Thyroid gland (tissue), 4 donors: ENCODE data around the gene LSAMP. TPM values are rescaled to one million over a fixed set of nuclear protein-coding genes. Genes with fewer than 3 reads are reported as not detected.

Source experiments
- DNase-seq, 2 donors: peaks; one replicate each; pipeline ENCODE4 v3.0.0-alpha.2; 2019
- H3K27ac ChIP-seq, 3 donors: fragments of 200-600 bp; sonication (generic); 1 replicate in 2 of 3; 2 replicates in 1 of 3; pipeline ENCODE4 v1.5.1; 2016 to 2019; ENCODE audit warnings: mild to moderate bottlenecking in 1 of 3, moderate library complexity in 1 of 3
- H3K27me3 ChIP-seq: fragments of 200-600 bp; sonication (generic); one replicate; pipeline ENCODE4 v1.5.1; 2019
- H3K36me3 ChIP-seq, 2 donors: fragments of 200-600 bp; sonication (generic); one replicate each; pipeline ENCODE4 v1.5.1; 2016 to 2019
- H3K4me1 ChIP-seq, 2 donors: fragments of 200-600 bp; sonication (generic); one replicate each; pipeline ENCODE4 v1.5.1; 2017 to 2019
- H3K4me3 ChIP-seq, 3 donors: fragments of 200-600 bp; sonication (generic); replicated peaks in 1 of 3; 1 replicate in 2 of 3; 2 replicates in 1 of 3; pipeline ENCODE4 v1.5.1; 2016; ENCODE audit warnings: mild to moderate bottlenecking in 1 of 3
- H3K9me3 ChIP-seq: fragments of 200-600 bp; sonication (generic); one replicate; pipeline ENCODE4 v1.5.1; 2017
- POLR2A ChIP-seq, 2 donors: fragments of 450-650 bp; IDR thresholded peaks; one replicate each; pipeline ENCODE4 v1.6.1; 2017; ENCODE audit warnings: antibody characterized with exemption in 2 of 2, mild to moderate bottlenecking in 2 of 2, moderate library complexity in 1 of 2
- WGBS, 2 donors: methylation state at CpG; one replicate each; pipeline ENCODE4 v1.1.5; 2017; 5-methylcytosine and 5-hydroxymethylcytosine counted together
- intact Hi-C: fragments of 100-400 bp; cut with DNase I; formaldehyde crosslinking; loops from one replicate; pipeline ENCODE4 v1.15.1; 2023
- total RNA-seq, 4 donors: library from RNA; depleted of rRNA; stranded (reverse); fragments of >200 nt; gene quantifications; one replicate each; pipeline ENCODE4 v1.2.3, GENCODE V29; 2016
- TF ChIP-seq, protein P1 (sequence below), 6 experiments: fragments of 200-600 bp in 3 of 6; fragments of 450-650 bp in 3 of 6; sonication (generic) in 3 of 6; IDR thresholded peaks; one replicate each; pipeline ENCODE4 v1.5.1; 2016 to 2019; ENCODE audit warnings: antibody characterized with exemption in 6 of 6, mild to moderate bottlenecking in 2 of 6, inconsistent platforms in 1 of 6, moderate library complexity in 1 of 6

LSAMP gene
- total RNA-seq, 4 donors from 2014 or later, result 0.78 to 2.0 (median 1.8) TPM

DNA sequence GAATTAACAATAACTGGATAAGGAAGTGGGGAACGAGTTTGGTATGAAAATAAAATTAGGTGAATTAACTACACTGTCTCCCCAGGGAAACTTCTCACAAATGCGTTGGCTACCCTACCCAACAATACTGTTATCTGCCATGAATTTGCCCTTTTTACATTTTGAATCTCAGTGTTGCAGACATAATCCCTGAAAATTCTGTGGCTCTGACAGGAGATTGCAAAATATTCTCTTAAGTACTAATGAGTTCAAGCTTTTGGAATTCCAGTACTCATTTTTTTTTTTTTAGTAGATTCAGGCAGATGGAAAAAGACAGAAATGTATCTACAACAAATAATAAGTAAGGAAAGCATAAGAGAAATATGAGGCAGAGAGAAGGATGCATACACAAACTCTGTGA is 332.6 kb downstream of the LSAMP start:
- WGBS, 2 donors, result 59 to 68% methylated on average over 2 of the region's 2 CpGs
- H3K27me3 ChIP-seq, result no peaks in the 10 kb centered on the region
- H3K4me1 ChIP-seq, result no peaks in the 10 kb centered on the region
- H3K9me3 ChIP-seq, result no peaks in the 10 kb centered on the region
- H3K36me3 ChIP-seq, result no peaks in the 10 kb centered on the region
- intact Hi-C loops, result no loop called here
- H3K4me3 ChIP-seq, result no peak overlapping the region
- no peak for TF ChIP-seq POLR2A (IDR thresholded peaks at IDR 0.05)
- TF ChIP-seq, protein P1, sequence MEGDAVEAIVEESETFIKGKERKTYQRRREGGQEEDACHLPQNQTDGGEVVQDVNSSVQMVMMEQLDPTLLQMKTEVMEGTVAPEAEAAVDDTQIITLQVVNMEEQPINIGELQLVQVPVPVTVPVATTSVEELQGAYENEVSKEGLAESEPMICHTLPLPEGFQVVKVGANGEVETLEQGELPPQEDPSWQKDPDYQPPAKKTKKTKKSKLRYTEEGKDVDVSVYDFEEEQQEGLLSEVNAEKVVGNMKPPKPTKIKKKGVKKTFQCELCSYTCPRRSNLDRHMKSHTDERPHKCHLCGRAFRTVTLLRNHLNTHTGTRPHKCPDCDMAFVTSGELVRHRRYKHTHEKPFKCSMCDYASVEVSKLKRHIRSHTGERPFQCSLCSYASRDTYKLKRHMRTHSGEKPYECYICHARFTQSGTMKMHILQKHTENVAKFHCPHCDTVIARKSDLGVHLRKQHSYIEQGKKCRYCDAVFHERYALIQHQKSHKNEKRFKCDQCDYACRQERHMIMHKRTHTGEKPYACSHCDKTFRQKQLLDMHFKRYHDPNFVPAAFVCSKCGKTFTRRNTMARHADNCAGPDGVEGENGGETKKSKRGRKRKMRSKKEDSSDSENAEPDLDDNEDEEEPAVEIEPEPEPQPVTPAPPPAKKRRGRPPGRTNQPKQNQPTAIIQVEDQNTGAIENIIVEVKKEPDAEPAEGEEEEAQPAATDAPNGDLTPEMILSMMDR (IDR thresholded peaks at IDR 0.05), result no peak
- no peak for DNase-seq
- no peak overlapping the region for H3K27ac ChIP-seq

DNA sequence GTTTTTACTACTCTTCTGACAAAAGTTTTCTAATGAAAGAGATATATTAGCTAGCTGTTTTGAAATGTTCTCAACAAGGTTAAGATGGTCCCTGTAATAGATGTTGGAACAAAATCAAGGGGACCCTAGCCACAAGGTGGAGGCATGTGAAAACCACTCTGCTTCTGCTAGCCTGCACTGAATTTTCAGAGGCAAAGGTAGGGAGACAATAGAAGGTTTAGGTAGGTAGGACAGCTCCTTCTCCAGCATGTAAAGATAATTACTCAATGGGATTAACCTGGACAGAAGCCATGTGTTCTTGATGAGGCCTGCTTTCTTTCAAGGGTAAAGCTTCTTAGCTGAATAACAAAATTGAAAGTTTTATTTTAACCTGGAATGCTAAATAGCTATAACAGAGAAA is 333.5 kb downstream of the LSAMP start:
- H3K27me3 ChIP-seq, result no peaks in the 10 kb centered on the region

DNA sequence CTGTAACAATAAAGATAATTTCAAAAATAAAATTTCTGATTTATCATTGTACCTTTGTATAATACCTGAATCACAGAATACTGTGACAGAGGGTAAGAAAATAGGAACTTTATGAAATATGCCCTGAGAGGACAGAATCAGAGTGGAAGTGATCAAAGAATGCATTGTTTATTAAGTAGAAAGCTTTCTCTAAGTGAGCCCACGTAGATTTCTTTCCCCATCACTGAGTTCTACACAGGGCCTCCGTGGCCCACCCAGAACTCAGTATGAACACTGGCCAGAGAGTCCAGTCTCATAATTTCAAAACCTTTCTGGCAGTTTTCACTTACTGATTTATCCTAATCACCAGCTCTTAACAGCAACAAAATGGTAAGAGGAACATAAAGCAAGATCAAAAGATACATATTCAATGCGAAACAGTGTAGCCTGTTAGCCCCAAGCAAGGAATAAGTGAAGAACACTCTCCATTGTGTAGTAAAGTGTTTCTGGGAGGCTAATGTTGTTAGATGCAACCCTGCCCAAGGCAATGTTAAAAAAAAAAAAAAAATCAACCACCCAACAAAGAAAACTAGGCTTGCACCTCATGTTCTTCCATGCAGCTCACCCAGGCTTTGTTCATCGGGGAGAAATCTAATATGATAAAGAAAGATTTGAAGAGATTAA is 341.3 kb downstream of the LSAMP start:
- Histone ChIP-seq H3K27me3 (no peaks in the 10 kb centered on the region), H3K9me3 (no peaks in the 10 kb centered on the region), H3K27ac (no peak overlapping the region), H3K36me3 (no peaks in the 10 kb centered on the region), H3K4me1 (no peaks in the 10 kb centered on the region), H3K4me3 (no peak overlapping the region)
- intact Hi-C loops, result no loop called here
- TF ChIP-seq, protein P1 (IDR thresholded peaks at IDR 0.05), result no peak
- TF ChIP-seq POLR2A (IDR thresholded peaks at IDR 0.05), result no peak
- no peak for DNase-seq
- WGBS, 2 donors, result 65 to 69% methylated on average over 4 of the region's 4 CpGs

More for the DNA sequence above, 333.5 kb downstream of the LSAMP start:
- Histone ChIP-seq H3K27ac (no peak overlapping the region), H3K4me3 (no peak overlapping the region), H3K36me3 (no peaks in the 10 kb centered on the region), H3K4me1 (no peaks in the 10 kb centered on the region), H3K9me3 (no peaks in the 10 kb centered on the region)
- DNase-seq, result no peak
- intact Hi-C loops, result no loop called here
- TF ChIP-seq, protein P1 (IDR thresholded peaks at IDR 0.05), result no peak
- TF ChIP-seq POLR2A (IDR thresholded peaks at IDR 0.05), result no peak

DNA sequence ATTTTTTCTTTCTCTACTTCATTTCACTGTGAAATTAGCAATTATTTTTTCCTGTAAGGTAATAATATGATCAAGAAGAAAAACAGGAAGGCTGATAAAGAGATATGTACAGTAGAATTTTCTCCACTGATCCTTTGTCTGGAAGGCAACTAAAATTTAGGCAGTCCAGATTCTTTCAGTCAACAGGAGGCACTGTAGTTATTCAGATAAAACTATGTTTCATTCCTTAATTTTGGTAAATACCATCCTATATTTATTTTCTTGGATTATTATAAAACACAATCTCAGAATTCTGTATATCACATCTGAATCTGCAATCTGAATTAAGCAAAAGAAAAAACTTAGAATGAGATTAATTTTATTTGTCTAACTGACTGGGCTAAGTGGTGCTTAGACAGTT is 343.2 kb downstream of the LSAMP start:
- Histone ChIP-seq H3K4me3 (no peak overlapping the region), H3K27me3 (no peaks in the 10 kb centered on the region), H3K27ac (no peak overlapping the region), H3K36me3 (no peaks in the 10 kb centered on the region), H3K9me3 (no peaks in the 10 kb centered on the region), H3K4me1 (no peaks in the 10 kb centered on the region)
- DNase-seq, result no peak
- no peak for TF ChIP-seq POLR2A (IDR thresholded peaks at IDR 0.05)
- TF ChIP-seq, protein P1 (IDR thresholded peaks at IDR 0.05), result no peak
- intact Hi-C loops, result no loop called here

DNA sequence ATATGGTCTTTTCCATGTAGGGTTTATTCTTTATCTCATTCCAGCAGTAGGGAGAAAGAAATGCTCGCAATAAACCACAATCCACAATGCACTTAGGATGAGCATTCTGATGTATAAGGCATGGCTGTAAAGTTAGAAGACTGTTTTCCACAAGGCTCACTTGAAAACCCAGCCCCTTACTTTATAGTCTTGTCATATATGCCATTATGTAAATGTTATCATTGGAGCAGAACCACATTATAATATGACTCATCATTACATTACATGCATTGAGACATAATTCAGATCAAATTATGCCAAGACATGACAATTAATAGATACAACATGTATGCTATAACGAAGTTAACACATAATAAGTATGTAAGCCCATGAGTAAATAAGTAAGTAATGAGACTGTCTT is 348.1 kb downstream of the LSAMP start:
- Histone ChIP-seq H3K27ac (no peak overlapping the region), H3K9me3 (no peaks in the 10 kb centered on the region), H3K36me3 (no peaks in the 10 kb centered on the region), H3K27me3 (no peaks in the 10 kb centered on the region), H3K4me3 (no peak overlapping the region), H3K4me1 (no peaks in the 10 kb centered on the region)
- intact Hi-C loops, result no loop called here
- 93% methylated on average over 2 of the region's 2 CpGs for WGBS, 2 donors
- DNase-seq, result no peak
- no peak for TF ChIP-seq POLR2A (IDR thresholded peaks at IDR 0.05)
- TF ChIP-seq, protein P1 (IDR thresholded peaks at IDR 0.05), result no peak
